Measurements from ENCODE around the gene TSNAX.
"Not testable (repeated sequence)": the region's sequence is repeated elsewhere in the genome, so short reads cannot be mapped to it uniquely, and the experiment has no call there.

TSNAX gene

GRCh38 chr1:231561647-231562383, 33.3 kb downstream of the TSNAX start:
- no peak for DNase-seq

GRCh38 chr1:231563247-231563646, 34.8 kb downstream of the TSNAX start:
- no peak for DNase-seq

- no peak for DNase-seq
Observed at GRCh38 chr1:231564373-231564772, 35.9 kb downstream of the TSNAX start.

- no peak for DNase-seq
Observed at GRCh38 chr1:231566496-231566895, 38.0 kb downstream of the TSNAX start.

- not testable (repeated sequence) for DNase-seq
Observed at GRCh38 chr1:231570262-231570661, 41.8 kb downstream of the TSNAX start.

GRCh38 chr1:231571904-231572303, 43.4 kb downstream of the TSNAX start:
- no peak for DNase-seq

GRCh38 chr1:231575472-231575871, 47.0 kb downstream of the TSNAX start:
- no peak for DNase-seq

GRCh38 chr1:231576804-231577718, 48.6 kb downstream of the TSNAX start:
- DNase-seq, result no peak

GRCh38 chr1:231580874-231581273, 52.4 kb downstream of the TSNAX start:
- DNase-seq, result no peak

- DNase-seq, result no peak
Observed at GRCh38 chr1:231581859-231582258, 53.4 kb downstream of the TSNAX start.

- no peak for DNase-seq
Observed at GRCh38 chr1:231583376-231583775, 54.9 kb downstream of the TSNAX start.

GRCh38 chr1:231584117-231584516, 55.6 kb downstream of the TSNAX start:
- DNase-seq, result peak in 3 of 4 experiments; percentile 10 to 41 (median 30)

GRCh38 chr1:231584921-231585320, 56.5 kb downstream of the TSNAX start:
- peak in 2 of 4 experiments; percentile 15 to 22 for DNase-seq

- peak; percentile 71 to 85 (median 79) for DNase-seq
Observed at GRCh38 chr1:231590453-231591198, 62.2 kb downstream of the TSNAX start.

GRCh38 chr1:231591466-231591865, 63.0 kb downstream of the TSNAX start:
- DNase-seq, result no peak

- no peak for DNase-seq
Observed at GRCh38 chr1:231592809-231593208, 64.3 kb downstream of the TSNAX start.

GRCh38 chr1:231593264-231593663, 64.8 kb downstream of the TSNAX start:
- DNase-seq, result not testable (repeated sequence)

- no peak for DNase-seq
Observed at GRCh38 chr1:231594123-231594522, 65.7 kb downstream of the TSNAX start.

GRCh38 chr1:231594749-231595148, 66.3 kb downstream of the TSNAX start:
- DNase-seq, result no peak

GRCh38 chr1:231596337-231596791, 67.9 kb downstream of the TSNAX start:
- peak; percentile 29 to 64 (median 57) for DNase-seq

GRCh38 chr1:231597971-231598370, 69.5 kb downstream of the TSNAX start:
- DNase-seq, result no peak

- peak in 1 of 4 experiments; percentile 13 for DNase-seq
Observed at GRCh38 chr1:231600458-231600976, 72.0 kb downstream of the TSNAX start.

Data from suppressor macrophage (primary cell).